Gastroesophageal sphincter (tissue), 3 donors: ENCODE data around the gene MYO18A.

Source experiments
- POLR2A ChIP-seq, 2 donors: fragments of 450-650 bp; IDR thresholded peaks; one replicate each; pipeline ENCODE4 v1.6.1; 2017; ENCODE audit warnings: antibody characterized with exemption in 2 of 2, mild to moderate bottlenecking in 2 of 2, moderate library complexity in 1 of 2
- TF ChIP-seq, protein P1 (sequence below), 4 experiments: fragments of 200-600 bp in 2 of 4; fragments of 450-650 bp in 2 of 4; sonication (generic) in 1 of 4; IDR thresholded peaks; one replicate each; pipeline ENCODE4 v1.5.1; 2017 to 2019; ENCODE audit warnings: antibody characterized with exemption in 4 of 4, mild to moderate bottlenecking in 2 of 4, moderate library complexity in 2 of 4

DNA sequence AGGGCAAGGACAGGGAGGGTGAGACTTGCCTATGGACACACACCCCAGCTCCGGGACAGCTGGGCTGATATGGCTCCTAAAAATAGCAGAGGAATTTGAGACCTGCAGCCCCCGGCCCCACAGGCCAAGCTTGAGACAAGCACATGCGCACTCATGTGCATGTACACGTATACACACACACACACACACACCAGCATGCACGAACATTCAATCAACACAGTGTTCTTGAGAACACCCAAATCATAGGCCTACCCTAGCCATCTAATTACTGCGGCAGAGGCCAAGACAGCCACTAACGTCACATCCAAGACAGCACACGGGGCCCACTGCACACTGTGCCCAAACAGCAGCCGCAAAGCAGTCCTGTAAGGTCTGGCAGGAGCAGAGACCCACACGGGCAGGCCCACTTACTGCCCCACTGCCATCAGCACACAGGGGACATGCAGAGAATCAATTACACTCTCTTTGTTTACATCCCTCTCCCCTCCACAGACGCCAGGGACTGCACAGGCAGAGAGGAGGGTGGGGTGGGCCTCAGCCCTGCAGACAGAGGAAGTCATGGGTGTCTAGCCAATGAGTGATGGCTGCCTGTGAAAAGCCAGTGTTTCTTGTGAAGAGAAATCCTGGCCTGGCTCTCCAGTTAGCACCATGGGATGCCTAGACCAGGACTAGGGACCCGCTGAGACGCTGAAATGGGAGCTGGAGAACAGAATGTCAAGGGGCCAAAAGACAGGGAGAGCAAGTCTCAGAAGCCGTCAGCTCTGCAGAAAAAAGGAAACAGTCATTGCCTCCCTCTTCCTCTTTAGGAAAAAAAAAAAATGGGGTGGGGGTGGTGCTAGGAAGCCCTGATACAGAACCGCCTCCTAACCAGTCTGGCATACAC, 39.3 kb downstream of the MYO18A start:
- TF ChIP-seq, protein P1, sequence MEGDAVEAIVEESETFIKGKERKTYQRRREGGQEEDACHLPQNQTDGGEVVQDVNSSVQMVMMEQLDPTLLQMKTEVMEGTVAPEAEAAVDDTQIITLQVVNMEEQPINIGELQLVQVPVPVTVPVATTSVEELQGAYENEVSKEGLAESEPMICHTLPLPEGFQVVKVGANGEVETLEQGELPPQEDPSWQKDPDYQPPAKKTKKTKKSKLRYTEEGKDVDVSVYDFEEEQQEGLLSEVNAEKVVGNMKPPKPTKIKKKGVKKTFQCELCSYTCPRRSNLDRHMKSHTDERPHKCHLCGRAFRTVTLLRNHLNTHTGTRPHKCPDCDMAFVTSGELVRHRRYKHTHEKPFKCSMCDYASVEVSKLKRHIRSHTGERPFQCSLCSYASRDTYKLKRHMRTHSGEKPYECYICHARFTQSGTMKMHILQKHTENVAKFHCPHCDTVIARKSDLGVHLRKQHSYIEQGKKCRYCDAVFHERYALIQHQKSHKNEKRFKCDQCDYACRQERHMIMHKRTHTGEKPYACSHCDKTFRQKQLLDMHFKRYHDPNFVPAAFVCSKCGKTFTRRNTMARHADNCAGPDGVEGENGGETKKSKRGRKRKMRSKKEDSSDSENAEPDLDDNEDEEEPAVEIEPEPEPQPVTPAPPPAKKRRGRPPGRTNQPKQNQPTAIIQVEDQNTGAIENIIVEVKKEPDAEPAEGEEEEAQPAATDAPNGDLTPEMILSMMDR (IDR thresholded peaks at IDR 0.05): no peak
- TF ChIP-seq POLR2A (IDR thresholded peaks at IDR 0.05): no peak
